ENCODE results near the gene LHX4.

LHX4 gene

DNA sequence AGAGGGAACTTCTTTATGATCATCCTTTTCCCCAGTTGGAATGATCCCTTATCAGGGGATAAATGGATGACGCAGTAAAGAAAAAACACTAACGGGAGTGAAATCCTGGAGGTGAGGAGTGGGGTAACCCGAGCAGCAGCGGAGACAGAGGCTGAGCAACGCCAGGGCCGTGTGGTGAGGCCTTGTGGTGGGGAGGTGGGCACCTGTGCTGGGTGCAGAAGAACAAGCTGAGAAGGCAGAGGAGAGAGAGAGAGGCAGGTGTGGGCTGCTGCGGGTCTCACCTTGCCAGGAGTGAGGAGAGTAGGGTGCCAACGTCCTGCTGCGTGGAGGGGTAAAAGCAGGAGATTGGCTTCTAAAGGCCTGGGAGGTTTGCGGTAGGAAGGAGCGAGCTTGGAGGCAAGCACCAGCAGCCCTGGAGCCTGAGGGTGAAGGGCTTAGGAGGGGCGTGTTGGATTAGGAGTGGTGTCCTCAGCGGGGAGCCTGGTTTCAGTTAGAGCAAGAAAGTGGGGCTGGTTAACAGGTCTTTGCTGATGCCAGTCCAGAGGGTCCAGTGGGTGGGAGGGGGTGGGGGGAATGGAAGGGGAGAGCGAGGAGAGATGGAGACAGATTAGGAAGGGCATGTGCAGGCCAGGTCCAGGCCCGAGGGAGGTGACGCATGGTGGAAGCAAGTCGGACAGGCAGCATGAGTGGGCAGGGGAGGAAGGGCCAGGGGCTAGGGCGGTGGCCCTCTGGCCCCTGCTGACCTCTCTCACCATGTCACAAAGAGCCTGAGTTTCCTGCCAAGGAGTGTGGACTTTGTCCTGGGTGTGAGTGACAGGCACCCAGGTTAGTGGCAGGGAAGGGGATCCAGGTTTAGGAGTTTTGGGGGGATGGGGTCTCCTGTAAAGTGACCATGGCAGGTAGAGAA is 36.7 kb upstream of the LHX4 start:
- TF ChIP-seq ZFX (IDR thresholded peaks at IDR 0.05; ENCODE audit: borderline replicate concordance), result no peak
- TF ChIP-seq, protein P1, sequence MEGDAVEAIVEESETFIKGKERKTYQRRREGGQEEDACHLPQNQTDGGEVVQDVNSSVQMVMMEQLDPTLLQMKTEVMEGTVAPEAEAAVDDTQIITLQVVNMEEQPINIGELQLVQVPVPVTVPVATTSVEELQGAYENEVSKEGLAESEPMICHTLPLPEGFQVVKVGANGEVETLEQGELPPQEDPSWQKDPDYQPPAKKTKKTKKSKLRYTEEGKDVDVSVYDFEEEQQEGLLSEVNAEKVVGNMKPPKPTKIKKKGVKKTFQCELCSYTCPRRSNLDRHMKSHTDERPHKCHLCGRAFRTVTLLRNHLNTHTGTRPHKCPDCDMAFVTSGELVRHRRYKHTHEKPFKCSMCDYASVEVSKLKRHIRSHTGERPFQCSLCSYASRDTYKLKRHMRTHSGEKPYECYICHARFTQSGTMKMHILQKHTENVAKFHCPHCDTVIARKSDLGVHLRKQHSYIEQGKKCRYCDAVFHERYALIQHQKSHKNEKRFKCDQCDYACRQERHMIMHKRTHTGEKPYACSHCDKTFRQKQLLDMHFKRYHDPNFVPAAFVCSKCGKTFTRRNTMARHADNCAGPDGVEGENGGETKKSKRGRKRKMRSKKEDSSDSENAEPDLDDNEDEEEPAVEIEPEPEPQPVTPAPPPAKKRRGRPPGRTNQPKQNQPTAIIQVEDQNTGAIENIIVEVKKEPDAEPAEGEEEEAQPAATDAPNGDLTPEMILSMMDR (IDR thresholded peaks at IDR 0.05), result no peak
- H3K27ac ChIP-seq, result no peak overlapping the region

DNA sequence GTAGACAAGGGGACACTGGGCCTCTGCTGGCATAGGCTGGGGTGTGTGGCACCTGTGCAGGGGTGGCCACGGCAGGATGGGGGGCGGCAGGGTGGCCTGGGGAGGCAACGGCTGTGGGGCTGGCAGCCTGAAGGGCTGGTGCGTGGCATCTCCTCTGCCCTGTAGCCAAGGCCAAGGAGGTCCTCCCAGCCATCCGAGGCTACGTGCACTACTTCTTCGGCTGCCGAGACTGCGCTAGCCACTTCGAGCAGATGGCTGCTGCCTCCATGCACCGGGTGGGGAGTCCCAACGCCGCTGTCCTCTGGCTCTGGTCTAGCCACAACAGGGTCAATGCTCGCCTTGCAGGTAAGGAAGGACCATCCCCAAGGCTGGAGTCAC is 36.0 kb upstream of the LHX4 start:
- no peak overlapping the region for H3K27ac ChIP-seq
- TF ChIP-seq ZFX (IDR thresholded peaks at IDR 0.05; ENCODE audit: borderline replicate concordance), result no peak
- TF ChIP-seq, protein P1 (IDR thresholded peaks at IDR 0.05), result no peak

DNA sequence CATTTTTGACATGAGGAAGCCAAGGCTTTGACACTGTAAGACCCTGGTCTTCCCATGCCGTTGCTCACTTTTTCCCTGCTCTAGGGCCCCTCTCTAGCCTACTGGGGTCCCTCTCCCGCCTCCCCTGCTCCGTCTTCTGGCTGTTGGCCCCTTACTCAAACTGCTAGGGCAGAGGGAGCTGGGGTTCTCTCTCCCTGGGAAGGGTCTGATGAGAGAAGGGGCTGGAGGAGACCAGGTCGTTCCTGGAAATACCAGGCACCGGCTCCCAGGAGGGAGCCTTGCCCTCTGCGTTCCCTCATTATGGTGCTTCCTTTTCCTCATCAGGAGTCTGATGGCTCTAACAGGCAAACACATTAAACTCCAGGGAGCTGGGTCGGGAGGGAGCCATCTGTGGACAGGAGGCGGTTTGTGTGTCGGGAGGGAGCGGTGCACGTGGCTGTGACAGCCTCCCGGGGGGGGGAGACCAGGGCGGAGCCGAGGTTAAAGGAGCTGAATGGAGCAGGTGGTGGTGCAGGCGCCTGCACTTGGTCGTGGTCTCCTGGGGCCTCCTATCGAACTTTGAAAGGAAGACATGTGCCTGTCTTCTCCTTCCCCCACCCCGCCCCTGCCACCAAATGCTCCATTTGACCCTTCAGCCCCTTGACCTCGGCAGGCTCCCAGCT is 35.4 kb upstream of the LHX4 start:
- TF ChIP-seq, protein P1 (IDR thresholded peaks at IDR 0.05), result no peak
- no peak for TF ChIP-seq ZFX (IDR thresholded peaks at IDR 0.05; ENCODE audit: borderline replicate concordance)
- no peak overlapping the region for H3K27ac ChIP-seq

DNA sequence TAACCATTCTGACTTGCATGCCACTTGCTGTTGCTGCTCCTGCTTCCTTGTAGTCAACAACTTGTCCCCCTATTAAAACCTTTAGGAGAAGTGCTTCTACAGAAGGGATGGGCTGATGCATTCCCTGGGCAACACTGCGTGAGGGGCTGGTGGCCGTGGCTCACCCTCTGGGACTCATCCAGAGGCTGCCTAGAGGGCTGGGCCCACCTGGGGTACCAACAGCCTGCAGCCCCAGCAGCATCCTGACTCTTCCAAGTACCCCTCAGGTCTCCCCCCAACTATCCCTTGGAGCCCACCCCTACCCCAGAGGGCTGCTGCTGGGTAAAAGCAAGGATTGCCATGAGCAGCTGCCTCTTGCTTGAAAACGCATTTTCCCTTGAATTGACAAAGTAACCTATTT is 34.7 kb upstream of the LHX4 start:
- no peak for TF ChIP-seq ZFX (IDR thresholded peaks at IDR 0.05; ENCODE audit: borderline replicate concordance)
- TF ChIP-seq, protein P1 (IDR thresholded peaks at IDR 0.05), result no peak
- H3K27ac ChIP-seq, result no peak overlapping the region

DNA sequence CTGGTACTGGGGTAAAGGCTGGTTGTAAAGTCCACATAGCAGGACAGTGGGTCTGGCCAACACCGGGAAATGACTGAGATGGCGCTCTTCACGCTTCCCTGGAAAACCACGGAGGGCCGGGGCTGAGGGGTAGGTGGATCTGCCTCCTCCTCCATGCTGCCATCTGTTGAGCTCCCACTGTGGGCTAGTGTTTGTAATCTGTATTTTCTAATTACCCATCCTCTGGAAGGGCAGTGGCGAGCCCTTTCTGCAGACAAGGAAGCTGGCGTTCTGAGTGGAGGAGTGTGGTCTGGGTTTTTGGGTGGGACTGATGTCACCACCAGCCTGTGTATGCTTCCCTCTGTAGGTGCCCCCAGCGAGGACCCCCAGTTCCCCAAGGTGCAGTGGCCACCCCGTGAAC is 34.1 kb upstream of the LHX4 start:
- TF ChIP-seq, protein P1 (IDR thresholded peaks at IDR 0.05), result no peak
- no peak for TF ChIP-seq ZFX (IDR thresholded peaks at IDR 0.05; ENCODE audit: borderline replicate concordance)
- no peak overlapping the region for H3K27ac ChIP-seq

DNA sequence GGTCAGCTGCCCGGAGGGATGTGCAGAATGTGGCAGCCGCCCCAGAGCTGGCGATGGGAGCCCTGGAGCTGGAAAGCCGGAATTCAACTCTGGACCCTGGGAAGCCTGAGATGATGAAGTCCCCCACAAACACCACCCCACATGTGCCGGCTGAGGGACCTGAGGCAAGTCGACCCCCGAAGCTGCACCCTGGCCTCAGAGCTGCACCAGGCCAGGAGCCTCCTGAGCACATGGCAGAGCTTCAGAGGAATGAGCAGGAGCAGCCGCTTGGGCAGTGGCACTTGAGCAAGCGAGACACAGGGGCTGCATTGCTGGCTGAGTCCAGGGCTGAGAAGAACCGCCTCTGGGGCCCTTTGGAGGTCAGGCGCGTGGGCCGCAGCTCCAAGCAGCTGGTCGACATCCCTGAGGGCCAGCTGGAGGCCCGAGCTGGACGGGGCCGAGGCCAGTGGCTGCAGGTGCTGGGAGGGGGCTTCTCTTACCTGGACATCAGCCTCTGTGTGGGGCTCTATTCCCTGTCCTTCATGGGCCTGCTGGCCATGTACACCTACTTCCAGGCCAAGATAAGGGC is 33.5 kb upstream of the LHX4 start:
- H3K27ac ChIP-seq, result no peak overlapping the region
- TF ChIP-seq, protein P1 (IDR thresholded peaks at IDR 0.05), result no peak
- no peak for TF ChIP-seq ZFX (IDR thresholded peaks at IDR 0.05; ENCODE audit: borderline replicate concordance)

DNA sequence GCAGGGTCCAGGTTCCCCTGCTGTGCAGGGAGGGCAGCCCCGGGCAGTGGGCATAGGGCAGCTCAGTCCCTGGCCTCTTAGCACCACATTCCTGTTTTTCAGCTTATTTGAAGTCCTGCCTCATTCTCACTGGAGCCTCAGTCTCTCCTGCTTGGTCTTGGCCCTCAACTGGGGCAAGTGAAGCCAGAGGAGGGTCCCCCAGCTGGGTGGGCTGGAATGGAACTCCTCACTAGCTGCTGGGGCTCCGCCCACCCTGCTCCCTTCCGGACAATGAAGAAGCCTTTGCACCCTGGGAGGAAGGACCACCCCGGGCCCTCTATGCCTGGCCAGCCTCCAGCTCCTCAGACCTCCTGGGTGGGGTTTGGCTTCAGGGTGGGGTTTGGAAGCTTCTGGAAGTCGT is 32.8 kb upstream of the LHX4 start:
- TF ChIP-seq, protein P1 (IDR thresholded peaks at IDR 0.05), result no peak
- no peak for TF ChIP-seq ZFX (IDR thresholded peaks at IDR 0.05; ENCODE audit: borderline replicate concordance)

More for the DNA sequence above, 32.8 kb upstream of the LHX4 start:
- no peak overlapping the region for H3K27ac ChIP-seq
